Thyroid gland (tissue), 4 donors: ENCODE measurements around the gene PSMD8.

ENCODE experiments used
- POLR2A ChIP-seq, 2 donors: fragments of 450-650 bp; IDR thresholded peaks; one replicate each; pipeline ENCODE4 v1.6.1; 2017; ENCODE audit warnings: antibody characterized with exemption in 2 of 2, mild to moderate bottlenecking in 2 of 2, moderate library complexity in 1 of 2
- TF ChIP-seq, protein P1 (sequence below), 6 experiments: fragments of 200-600 bp in 3 of 6; fragments of 450-650 bp in 3 of 6; sonication (generic) in 3 of 6; IDR thresholded peaks; one replicate each; pipeline ENCODE4 v1.5.1; 2016 to 2019; ENCODE audit warnings: antibody characterized with exemption in 6 of 6, mild to moderate bottlenecking in 2 of 6, inconsistent platforms in 1 of 6, moderate library complexity in 1 of 6

- TF ChIP-seq, protein P1, sequence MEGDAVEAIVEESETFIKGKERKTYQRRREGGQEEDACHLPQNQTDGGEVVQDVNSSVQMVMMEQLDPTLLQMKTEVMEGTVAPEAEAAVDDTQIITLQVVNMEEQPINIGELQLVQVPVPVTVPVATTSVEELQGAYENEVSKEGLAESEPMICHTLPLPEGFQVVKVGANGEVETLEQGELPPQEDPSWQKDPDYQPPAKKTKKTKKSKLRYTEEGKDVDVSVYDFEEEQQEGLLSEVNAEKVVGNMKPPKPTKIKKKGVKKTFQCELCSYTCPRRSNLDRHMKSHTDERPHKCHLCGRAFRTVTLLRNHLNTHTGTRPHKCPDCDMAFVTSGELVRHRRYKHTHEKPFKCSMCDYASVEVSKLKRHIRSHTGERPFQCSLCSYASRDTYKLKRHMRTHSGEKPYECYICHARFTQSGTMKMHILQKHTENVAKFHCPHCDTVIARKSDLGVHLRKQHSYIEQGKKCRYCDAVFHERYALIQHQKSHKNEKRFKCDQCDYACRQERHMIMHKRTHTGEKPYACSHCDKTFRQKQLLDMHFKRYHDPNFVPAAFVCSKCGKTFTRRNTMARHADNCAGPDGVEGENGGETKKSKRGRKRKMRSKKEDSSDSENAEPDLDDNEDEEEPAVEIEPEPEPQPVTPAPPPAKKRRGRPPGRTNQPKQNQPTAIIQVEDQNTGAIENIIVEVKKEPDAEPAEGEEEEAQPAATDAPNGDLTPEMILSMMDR (IDR thresholded peaks at IDR 0.05), result peak; percentile 73 to 99 (median 98)
- TF ChIP-seq POLR2A (IDR thresholded peaks at IDR 0.05), result peak in 1 of 2 donors; percentile 67
Observed at GRCh38 chr19:38402967-38403674, 28.8 kb downstream of the PSMD8 start, which contains the start of gene FAM98C.
